Left ventricle myocardium inferior (tissue), 1 donor: Measurements from ENCODE around the gene S100A14. TPM values are rescaled to one million over a fixed set of nuclear protein-coding genes. Genes with fewer than 3 reads are reported as not detected.
A peak's percentile ranks its signal among the peaks of the same experiment; 100 is the strongest.

ENCODE experiments used
- DNase-seq: peaks from one replicate; pipeline ENCODE4 v3.0.0-alpha.2; 2020
- H3K27ac ChIP-seq: fragments of 200-600 bp; replicated peaks from 2 replicates; pipeline ENCODE4 v1.8.0; 2021
- H3K27me3 ChIP-seq: fragments of 200-600 bp; 2 replicates; pipeline ENCODE4 v1.8.0; 2021; ENCODE audit warnings: low read depth
- H3K36me3 ChIP-seq: fragments of 200-600 bp; 2 replicates; pipeline ENCODE4 v1.8.0; 2021
- H3K4me1 ChIP-seq: fragments of 200-600 bp; 2 replicates; pipeline ENCODE4 v1.8.0; 2021
- H3K4me3 ChIP-seq: fragments of 200-600 bp; 2 replicates; pipeline ENCODE4 v1.8.0; 2021; ENCODE audit warnings: mild to moderate bottlenecking, moderate library complexity
- H3K9me3 ChIP-seq: fragments of 200-600 bp; replicated peaks from 2 replicates; pipeline ENCODE4 v1.8.0; 2021
- CTCF ChIP-seq: fragments of 200-600 bp; IDR thresholded peaks from 2 replicates; pipeline ENCODE4 v1.8.0; 2021; ENCODE audit warnings: antibody characterized with exemption, mild to moderate bottlenecking, borderline replicate concordance
- intact Hi-C: fragments of 100-400 bp; cut with micrococcal nuclease; formaldehyde crosslinking; loops from one replicate; pipeline ENCODE4 v1.11.0; 2022
- total RNA-seq: library from RNA; stranded (reverse); fragmentation: NEBNext Ultra II Directional; extraction: Animal tissue kit (Norgen Biotek cat#: 25700); gene quantifications from one replicate; pipeline ENCODE4 v1.2.1, GENCODE V29; 2021
- donor health status: DM: no; HTN: yes; CAD: no; lungs with severe emphysema.

S100A14 gene
- total RNA-seq, 1 donor from 2014 or later = 6.5 TPM

GRCh38 chr1:153659175-153659534, 43.0 kb upstream of the S100A14 start:
- Histone ChIP-seq H3K27ac (peak overlapping the region; percentile 98), H3K9me3 (no peaks in the 10 kb centered on the region), H3K27me3 (no peaks in the 10 kb centered on the region), H3K4me3 (peak overlapping the region; percentile 92), H3K36me3 (peaks cover 42% of the 10 kb centered on the region), H3K4me1 (peaks cover 23% of the 10 kb centered on the region)
- intact Hi-C loops = no loop called here
- DNase-seq = no peak
- no peak for TF ChIP-seq CTCF

- Histone ChIP-seq H3K4me3 (peak within 1 kb of the TSS; percentile 92), H3K36me3 (peaks cover 36% of the 10 kb centered on the region), H3K27me3 (no peaks in the 10 kb centered on the region), H3K27ac (peak within 1 kb of the TSS; percentile 98), H3K9me3 (no peaks in the 10 kb centered on the region), H3K4me1 (peaks cover 23% of the 10 kb centered on the region)
- peak; percentile 93 for DNase-seq
- peak; percentile 35 for TF ChIP-seq CTCF
- intact Hi-C loops = no loop called here
These were observed 42.5 kb upstream of the S100A14 start, which contains the start of gene SNAPIN for GRCh38 chr1:153658400-153659174. Gene SNAPIN (plus strand): TSS chr1:153658703. CDS start chr1:153658744, 41 bp downstream.

GRCh38 chr1:153655333-153655732, 39.2 kb upstream of the S100A14 start:
- no peak for TF ChIP-seq CTCF
- no peak overlapping the region for H3K27ac ChIP-seq
- intact Hi-C loops = no loop called here

GRCh38 chr1:153652805-153653500, 36.8 kb upstream of the S100A14 start:
- Histone ChIP-seq H3K4me3 (no peak overlapping the region), H3K9me3 (no peaks in the 10 kb centered on the region), H3K36me3 (no peaks in the 10 kb centered on the region), H3K4me1 (peaks cover 20% of the 10 kb centered on the region), H3K27me3 (no peaks in the 10 kb centered on the region), H3K27ac (peak overlapping the region; percentile 70)
- intact Hi-C loops = no loop called here
- DNase-seq = no peak
- no peak for TF ChIP-seq CTCF

More at GRCh38 chr1:153655333-153655732, 39.2 kb upstream of the S100A14 start:
- H3K4me1 ChIP-seq = peaks cover 23% of the 10 kb centered on the region
- H3K9me3 ChIP-seq = no peaks in the 10 kb centered on the region
- no peak for DNase-seq
- no peak overlapping the region for H3K4me3 ChIP-seq
- peaks cover 6% of the 10 kb centered on the region for H3K36me3 ChIP-seq
- no peaks in the 10 kb centered on the region for H3K27me3 ChIP-seq

- Histone ChIP-seq H3K36me3 (peaks cover 3% of the 10 kb centered on the region), H3K9me3 (no peaks in the 10 kb centered on the region), H3K4me3 (no peak overlapping the region), H3K27me3 (no peaks in the 10 kb centered on the region), H3K27ac (no peak overlapping the region), H3K4me1 (peaks cover 19% of the 10 kb centered on the region)
- DNase-seq = no peak
- intact Hi-C loops = no loop called here
- no peak for TF ChIP-seq CTCF
These were observed 35.6 kb upstream of the S100A14 start for GRCh38 chr1:153651771-153652170.
